OCI-LY1 (cell line): ENCODE results near the gene GRK4.

ENCODE experiments used
- EZH2 ChIP-seq: fragments of 200-600 bp; sonication (generic), shearing (Covaris generic); IDR thresholded peaks from 2 replicates; pipeline ENCODE4 v1.8.0; 2017; ENCODE audit warnings: borderline replicate concordance, mixed run types, mild to moderate bottlenecking, antibody characterized with exemption, low read length, moderate library complexity, mixed read lengths
- TF ChIP-seq, protein P1 (sequence below): fragments of 200-600 bp; sonication (generic), shearing (Covaris generic); IDR thresholded peaks from 2 replicates; pipeline ENCODE4 v1.5.1; 2017; ENCODE audit warnings: mild to moderate bottlenecking, antibody characterized with exemption, low read length, moderate library complexity, mixed read lengths

DNA sequence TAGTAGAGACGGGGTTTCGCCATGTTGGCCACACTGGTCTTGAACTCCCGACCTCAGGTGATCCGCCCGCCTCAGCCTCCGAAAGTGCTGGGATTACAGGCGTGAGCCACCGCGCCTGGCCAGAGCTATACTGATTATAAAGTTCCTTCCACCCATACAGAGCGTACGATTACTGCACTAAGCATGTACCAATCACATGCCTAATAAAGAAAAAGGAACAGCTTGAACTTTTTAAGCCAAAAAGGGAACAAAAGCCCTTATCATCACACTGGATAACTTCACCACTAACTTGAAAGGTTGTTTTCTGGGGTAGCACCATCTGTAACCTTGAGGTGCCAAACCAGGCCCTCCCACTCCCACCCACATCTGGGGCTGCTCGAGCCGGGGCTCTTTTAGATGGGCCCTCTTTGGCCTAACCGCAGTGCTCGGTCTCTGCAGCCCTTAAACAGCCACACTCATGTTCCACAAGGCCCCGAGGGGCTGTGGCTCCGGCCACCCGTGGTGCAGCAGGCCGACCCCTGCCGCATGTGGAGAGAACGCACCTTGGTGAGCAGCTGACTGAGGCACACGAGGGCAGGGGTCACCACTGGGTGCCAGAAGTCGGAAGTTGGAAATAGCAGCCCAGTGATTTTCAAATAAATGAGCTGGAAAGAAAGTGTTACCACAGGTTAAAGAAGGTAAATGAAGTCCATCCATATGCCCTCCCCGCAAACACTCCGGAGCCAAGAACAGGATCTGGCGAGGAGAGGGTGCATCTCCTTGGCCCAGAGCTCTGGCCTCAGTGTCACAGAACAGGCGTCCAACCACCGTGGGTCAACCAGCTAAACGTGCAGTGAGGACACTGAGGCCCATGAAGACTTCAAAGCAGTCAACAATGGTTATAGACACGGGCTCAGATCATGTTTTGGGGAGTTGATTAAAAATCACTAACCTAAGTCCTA lies 18.5 kb upstream of the GRK4 start:
- TF ChIP-seq EZH2, result no peak
- TF ChIP-seq, protein P1, sequence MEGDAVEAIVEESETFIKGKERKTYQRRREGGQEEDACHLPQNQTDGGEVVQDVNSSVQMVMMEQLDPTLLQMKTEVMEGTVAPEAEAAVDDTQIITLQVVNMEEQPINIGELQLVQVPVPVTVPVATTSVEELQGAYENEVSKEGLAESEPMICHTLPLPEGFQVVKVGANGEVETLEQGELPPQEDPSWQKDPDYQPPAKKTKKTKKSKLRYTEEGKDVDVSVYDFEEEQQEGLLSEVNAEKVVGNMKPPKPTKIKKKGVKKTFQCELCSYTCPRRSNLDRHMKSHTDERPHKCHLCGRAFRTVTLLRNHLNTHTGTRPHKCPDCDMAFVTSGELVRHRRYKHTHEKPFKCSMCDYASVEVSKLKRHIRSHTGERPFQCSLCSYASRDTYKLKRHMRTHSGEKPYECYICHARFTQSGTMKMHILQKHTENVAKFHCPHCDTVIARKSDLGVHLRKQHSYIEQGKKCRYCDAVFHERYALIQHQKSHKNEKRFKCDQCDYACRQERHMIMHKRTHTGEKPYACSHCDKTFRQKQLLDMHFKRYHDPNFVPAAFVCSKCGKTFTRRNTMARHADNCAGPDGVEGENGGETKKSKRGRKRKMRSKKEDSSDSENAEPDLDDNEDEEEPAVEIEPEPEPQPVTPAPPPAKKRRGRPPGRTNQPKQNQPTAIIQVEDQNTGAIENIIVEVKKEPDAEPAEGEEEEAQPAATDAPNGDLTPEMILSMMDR, result no peak
